Measurements from ENCODE around the gene GKN2. TPM values are rescaled to one million over a fixed set of nuclear protein-coding genes. Genes with fewer than 3 reads are reported as not detected.

The GKN2 gene
- total RNA-seq, 1 experiment from 2014 or later = not detected

DNA sequence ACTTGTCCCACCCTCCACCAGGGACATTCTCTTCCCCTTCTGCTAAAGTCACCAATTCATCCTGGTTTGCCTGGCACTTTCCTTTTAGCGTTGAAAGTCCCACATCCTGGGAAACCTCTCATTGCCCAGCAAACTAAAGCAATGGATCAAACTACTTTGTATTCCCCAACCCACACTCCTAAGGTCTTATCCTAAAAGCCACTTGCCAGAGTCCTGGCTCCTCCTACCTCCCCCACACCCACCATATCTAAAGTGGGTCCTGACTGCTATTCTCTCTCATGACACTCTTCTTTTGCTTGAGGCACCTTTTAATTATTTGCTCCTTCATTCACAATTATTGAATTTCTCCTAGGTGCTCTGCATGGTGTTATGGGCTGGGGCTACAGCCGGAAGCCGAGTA lies 40.6 kb downstream of the GKN2 start:
- no peak for TF ChIP-seq EZH2 (IDR thresholded peaks at IDR 0.05; ENCODE audit: borderline replicate concordance, low read depth, low read length, poor library complexity, severe bottlenecking)
- TF ChIP-seq, protein P1, sequence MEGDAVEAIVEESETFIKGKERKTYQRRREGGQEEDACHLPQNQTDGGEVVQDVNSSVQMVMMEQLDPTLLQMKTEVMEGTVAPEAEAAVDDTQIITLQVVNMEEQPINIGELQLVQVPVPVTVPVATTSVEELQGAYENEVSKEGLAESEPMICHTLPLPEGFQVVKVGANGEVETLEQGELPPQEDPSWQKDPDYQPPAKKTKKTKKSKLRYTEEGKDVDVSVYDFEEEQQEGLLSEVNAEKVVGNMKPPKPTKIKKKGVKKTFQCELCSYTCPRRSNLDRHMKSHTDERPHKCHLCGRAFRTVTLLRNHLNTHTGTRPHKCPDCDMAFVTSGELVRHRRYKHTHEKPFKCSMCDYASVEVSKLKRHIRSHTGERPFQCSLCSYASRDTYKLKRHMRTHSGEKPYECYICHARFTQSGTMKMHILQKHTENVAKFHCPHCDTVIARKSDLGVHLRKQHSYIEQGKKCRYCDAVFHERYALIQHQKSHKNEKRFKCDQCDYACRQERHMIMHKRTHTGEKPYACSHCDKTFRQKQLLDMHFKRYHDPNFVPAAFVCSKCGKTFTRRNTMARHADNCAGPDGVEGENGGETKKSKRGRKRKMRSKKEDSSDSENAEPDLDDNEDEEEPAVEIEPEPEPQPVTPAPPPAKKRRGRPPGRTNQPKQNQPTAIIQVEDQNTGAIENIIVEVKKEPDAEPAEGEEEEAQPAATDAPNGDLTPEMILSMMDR (conservative IDR thresholded peaks at IDR 0.05; ENCODE audit: low read depth, low read length) = no peak
- Histone ChIP-seq H3K9me3 (ENCODE audit: low read depth, low read length, poor library complexity, severe bottlenecking) (no peaks in the 10 kb centered on the region), H3K27me3 (replicated peaks; ENCODE audit: insufficient read depth, low read depth, low read length, poor library complexity) (no peaks in the 10 kb centered on the region), H3K36me3 (ENCODE audit: insufficient read depth, low read length, poor library complexity, severe bottlenecking) (no peaks in the 10 kb centered on the region), H3K4me1 (ENCODE audit: insufficient read depth, low read length, poor library complexity, severe bottlenecking) (peaks cover 16% of the 10 kb centered on the region), H3K4me3 (ENCODE audit: low read depth, low read length, poor library complexity, severe bottlenecking) (no peak overlapping the region), H3K27ac (ENCODE audit: low read depth, low read length, poor library complexity, severe bottlenecking) (no peak overlapping the region)
- BruUV-seq (replicated peaks) = no TSS peak
- intact Hi-C loops (cut with micrococcal nuclease; ENCODE audit: unreplicated experiment) = no loop called here
- CTCF ChIA-PET = interaction anchor here (1.0 kb wide), 1 partner anchor 160 kb away, joined by 4 read pairs; no protein-coding TSS in a partner anchor
- DNase-seq (ENCODE audit: low spot score) = no peak
- POLR2A ChIA-PET (ENCODE audit: low non-redundant PET) = no interaction called here

DNA sequence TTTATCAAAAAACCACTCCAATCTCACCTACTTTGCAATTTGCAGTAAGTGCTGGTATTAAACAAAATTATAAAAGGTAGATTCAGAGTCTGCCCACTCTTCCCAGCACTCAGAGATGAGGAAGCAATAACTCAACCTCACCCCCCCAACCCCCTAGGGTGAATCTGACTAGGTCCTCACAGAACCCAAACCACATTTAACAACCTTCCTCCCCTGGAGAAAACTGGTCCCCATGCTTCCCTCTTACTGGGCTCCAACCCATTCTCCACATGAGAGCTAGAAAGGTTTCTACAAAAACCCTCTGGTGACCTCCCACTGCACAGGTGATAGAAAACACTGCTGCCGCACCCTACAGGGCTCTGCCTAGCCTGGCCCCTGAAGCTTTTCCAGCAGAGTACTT lies 41.0 kb downstream of the GKN2 start:
- intact Hi-C loops (cut with micrococcal nuclease; ENCODE audit: unreplicated experiment) = no loop called here
- BruUV-seq (replicated peaks) = no TSS peak
- peaks cover 16% of the 10 kb centered on the region for H3K4me1 ChIP-seq (ENCODE audit: insufficient read depth, low read length, poor library complexity, severe bottlenecking)
- no peak for DNase-seq (ENCODE audit: low spot score)
- POLR2A ChIA-PET (ENCODE audit: low non-redundant PET) = no interaction called here
- no peaks in the 10 kb centered on the region for H3K9me3 ChIP-seq (ENCODE audit: low read depth, low read length, poor library complexity, severe bottlenecking)
- H3K27ac ChIP-seq (ENCODE audit: low read depth, low read length, poor library complexity, severe bottlenecking) = no peak overlapping the region
- TF ChIP-seq, protein P1 (conservative IDR thresholded peaks at IDR 0.05; ENCODE audit: low read depth, low read length) = no peak
- no peak for TF ChIP-seq EZH2 (IDR thresholded peaks at IDR 0.05; ENCODE audit: borderline replicate concordance, low read depth, low read length, poor library complexity, severe bottlenecking)
- no peaks in the 10 kb centered on the region for H3K36me3 ChIP-seq (ENCODE audit: insufficient read depth, low read length, poor library complexity, severe bottlenecking)
- no peaks in the 10 kb centered on the region for H3K27me3 ChIP-seq (replicated peaks; ENCODE audit: insufficient read depth, low read depth, low read length, poor library complexity)
- CTCF ChIA-PET = interaction anchor here (1.0 kb wide), 1 partner anchor 160 kb away, joined by 4 read pairs; no protein-coding TSS in a partner anchor
- no peak overlapping the region for H3K4me3 ChIP-seq (ENCODE audit: low read depth, low read length, poor library complexity, severe bottlenecking)

DNA sequence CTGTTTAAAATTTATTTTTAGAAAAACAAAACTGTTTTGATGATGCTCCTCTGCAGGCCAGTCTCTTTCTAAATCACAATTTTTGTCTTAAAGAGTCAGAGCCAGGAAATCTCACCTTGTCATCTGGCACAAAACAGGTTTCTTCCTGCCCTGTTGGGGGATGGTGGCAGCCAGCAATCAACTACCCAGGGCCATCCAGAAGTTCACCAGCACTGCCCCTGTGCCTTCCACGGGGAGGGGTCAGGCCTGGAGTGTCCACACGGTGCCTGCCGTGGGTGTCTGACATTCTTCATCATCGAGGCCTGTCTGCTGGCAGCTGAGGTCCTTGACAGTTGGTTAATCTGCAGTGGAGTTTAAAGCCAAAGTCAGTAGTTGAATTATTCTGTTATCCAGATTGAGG lies 41.4 kb downstream of the GKN2 start:
- Histone ChIP-seq H3K27me3 (replicated peaks; ENCODE audit: insufficient read depth, low read depth, low read length, poor library complexity) (no peaks in the 10 kb centered on the region), H3K4me1 (ENCODE audit: insufficient read depth, low read length, poor library complexity, severe bottlenecking) (peaks cover 19% of the 10 kb centered on the region), H3K4me3 (ENCODE audit: low read depth, low read length, poor library complexity, severe bottlenecking) (no peak overlapping the region), H3K27ac (ENCODE audit: low read depth, low read length, poor library complexity, severe bottlenecking) (no peak overlapping the region), H3K9me3 (ENCODE audit: low read depth, low read length, poor library complexity, severe bottlenecking) (no peaks in the 10 kb centered on the region), H3K36me3 (ENCODE audit: insufficient read depth, low read length, poor library complexity, severe bottlenecking) (no peaks in the 10 kb centered on the region)
- no peak for DNase-seq (ENCODE audit: low spot score)
- no TSS peak for BruUV-seq (replicated peaks)
- TF ChIP-seq, protein P1 (conservative IDR thresholded peaks at IDR 0.05; ENCODE audit: low read depth, low read length) = no peak
- TF ChIP-seq EZH2 (IDR thresholded peaks at IDR 0.05; ENCODE audit: borderline replicate concordance, low read depth, low read length, poor library complexity, severe bottlenecking) = no peak
- ChIA-PET POLR2A (ENCODE audit: low non-redundant PET) (no interaction called here), CTCF (interaction anchor here (1.0 kb wide), 1 partner anchor 159 kb away, joined by 4 read pairs; no protein-coding TSS in a partner anchor)
- intact Hi-C loops (cut with micrococcal nuclease; ENCODE audit: unreplicated experiment) = no loop called here
